Thyroid gland (tissue), 4 donors: ENCODE data around the gene RAB11FIP3.

Experiments used
- POLR2A ChIP-seq, 2 donors: fragments of 450-650 bp; IDR thresholded peaks; one replicate each; pipeline ENCODE4 v1.6.1; 2017; ENCODE audit warnings: antibody characterized with exemption in 2 of 2, mild to moderate bottlenecking in 2 of 2, moderate library complexity in 1 of 2
- TF ChIP-seq, protein P1 (sequence below), 6 experiments: fragments of 200-600 bp in 3 of 6; fragments of 450-650 bp in 3 of 6; sonication (generic) in 3 of 6; IDR thresholded peaks; one replicate each; pipeline ENCODE4 v1.5.1; 2016 to 2019; ENCODE audit warnings: antibody characterized with exemption in 6 of 6, mild to moderate bottlenecking in 2 of 6, inconsistent platforms in 1 of 6, moderate library complexity in 1 of 6

DNA sequence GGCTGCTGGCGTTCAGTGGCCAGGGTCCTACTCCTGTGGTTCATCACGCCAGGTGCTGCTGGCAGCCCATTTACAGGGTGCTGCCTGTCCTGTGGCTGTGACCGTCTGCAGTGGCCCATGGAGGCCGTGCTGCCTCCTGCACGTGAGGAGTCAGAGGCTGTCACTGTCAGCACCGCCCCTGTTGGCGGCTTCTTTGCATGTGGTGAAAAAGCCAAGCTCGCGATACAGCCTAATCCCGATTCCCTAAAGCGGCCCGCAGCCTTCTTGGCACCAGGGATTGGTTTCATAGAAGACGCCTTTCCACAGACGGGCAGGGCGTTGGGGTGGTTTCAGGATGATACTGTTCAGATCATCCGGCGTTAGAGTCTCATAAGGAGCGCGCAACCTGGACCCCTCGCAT is 35.3 kb downstream of the RAB11FIP3 start:
- TF ChIP-seq, protein P1, sequence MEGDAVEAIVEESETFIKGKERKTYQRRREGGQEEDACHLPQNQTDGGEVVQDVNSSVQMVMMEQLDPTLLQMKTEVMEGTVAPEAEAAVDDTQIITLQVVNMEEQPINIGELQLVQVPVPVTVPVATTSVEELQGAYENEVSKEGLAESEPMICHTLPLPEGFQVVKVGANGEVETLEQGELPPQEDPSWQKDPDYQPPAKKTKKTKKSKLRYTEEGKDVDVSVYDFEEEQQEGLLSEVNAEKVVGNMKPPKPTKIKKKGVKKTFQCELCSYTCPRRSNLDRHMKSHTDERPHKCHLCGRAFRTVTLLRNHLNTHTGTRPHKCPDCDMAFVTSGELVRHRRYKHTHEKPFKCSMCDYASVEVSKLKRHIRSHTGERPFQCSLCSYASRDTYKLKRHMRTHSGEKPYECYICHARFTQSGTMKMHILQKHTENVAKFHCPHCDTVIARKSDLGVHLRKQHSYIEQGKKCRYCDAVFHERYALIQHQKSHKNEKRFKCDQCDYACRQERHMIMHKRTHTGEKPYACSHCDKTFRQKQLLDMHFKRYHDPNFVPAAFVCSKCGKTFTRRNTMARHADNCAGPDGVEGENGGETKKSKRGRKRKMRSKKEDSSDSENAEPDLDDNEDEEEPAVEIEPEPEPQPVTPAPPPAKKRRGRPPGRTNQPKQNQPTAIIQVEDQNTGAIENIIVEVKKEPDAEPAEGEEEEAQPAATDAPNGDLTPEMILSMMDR (IDR thresholded peaks at IDR 0.05) = no peak
- no peak for TF ChIP-seq POLR2A (IDR thresholded peaks at IDR 0.05)
